HEK293 (cell line): ENCODE results near the gene COL18A1.

Experiments
- CTCF ChIA-PET: fragments of 350-600 bp; formaldehyde crosslinking; extraction: SDS; loops from one replicate; lab custom pipeline; 2021; ENCODE audit warnings: antibody characterized with exemption; lab: Yijun Ruan, JAX
- POLR2A ChIA-PET: fragments of 300-600 bp; formaldehyde crosslinking; extraction: SDS; loops from one replicate; lab custom pipeline; 2020; ENCODE audit warnings: antibody characterized with exemption, inconsistent platforms; lab: Yijun Ruan, JAX
- H3K27ac ChIP-seq: fragments of 200-500 bp; sonication (Bioruptor generic); 2 replicates; pipeline ENCODE4 v1.5.1; 2014; ENCODE audit warnings: low read depth, low read length, control low read depth, inconsistent platforms; ENCODE audit errors: extremely low read depth
- H3K36me3 ChIP-seq, 2 experiments: fragments of 200-500 bp in 1 of 2; sonication (Bioruptor generic) in 1 of 2; 1 replicate in 1 of 2; 2 replicates in 1 of 2; pipeline ENCODE4 v1.5.1; 2014 to 2017; ENCODE audit warnings: inconsistent platforms in 2 of 2, low read length in 2 of 2; ENCODE audit not compliant: control insufficient read depth in 2 of 2, insufficient read depth in 1 of 2
- H3K4me1 ChIP-seq: fragments of 200-500 bp; sonication (Bioruptor generic); 2 replicates; pipeline ENCODE4 v1.5.1; 2014; ENCODE audit warnings: mild to moderate bottlenecking, low read length, inconsistent platforms; ENCODE audit not compliant: control insufficient read depth, insufficient read depth
- H3K4me3 ChIP-seq: 2 replicates; pipeline ENCODE4 v1.5.1; 2011; ENCODE audit warnings: low read depth, mild to moderate bottlenecking, control low read depth, low read length, moderate library complexity
- H3K9me3 ChIP-seq: fragments of 200-500 bp; sonication (Bioruptor generic); 2 replicates; pipeline ENCODE4 v1.5.1; 2014; ENCODE audit warnings: low read depth, low read length, inconsistent platforms; ENCODE audit not compliant: control insufficient read depth, insufficient read depth
- EGR2 ChIP-seq: fragments of 450-650 bp; formaldehyde crosslinking; IDR thresholded peaks from 2 replicates; pipeline ENCODE4 v1.5.1; 2016; ENCODE audit warnings: low read depth, missing biosample characterization, missing genetic modification characterization
- GFI1B ChIP-seq: fragments of 450-650 bp; formaldehyde crosslinking; IDR thresholded peaks from 2 replicates; pipeline ENCODE4 v1.5.1; 2016; ENCODE audit warnings: missing biosample characterization, missing genetic modification characterization
- GLI4 ChIP-seq: fragments of 450-650 bp; formaldehyde crosslinking; IDR thresholded peaks from 2 replicates; pipeline ENCODE4 v1.5.1; 2016; ENCODE audit warnings: missing biosample characterization, missing genetic modification characterization
- ZFHX2 ChIP-seq: fragments of 450-650 bp; formaldehyde crosslinking; conservative IDR thresholded peaks from 2 replicates; pipeline ENCODE4 v1.5.1; 2016; ENCODE audit warnings: missing biosample characterization, missing genetic modification characterization
- ZFP69B ChIP-seq: fragments of 450-650 bp; formaldehyde crosslinking; IDR thresholded peaks from 2 replicates; pipeline ENCODE4 v1.5.1; 2016; ENCODE audit warnings: missing biosample characterization, missing genetic modification characterization
- ZNF114 ChIP-seq: fragments of 450-650 bp; formaldehyde crosslinking; IDR thresholded peaks from 2 replicates; pipeline ENCODE4 v1.5.0; 2017; ENCODE audit warnings: missing biosample characterization, missing genetic modification characterization
- ZNF175 ChIP-seq: fragments of 450-650 bp; formaldehyde crosslinking; IDR thresholded peaks from 2 replicates; pipeline ENCODE4 v1.5.1; 2016; ENCODE audit warnings: missing biosample characterization, missing genetic modification characterization
- ZNF239 ChIP-seq: fragments of 450-650 bp; formaldehyde crosslinking; IDR thresholded peaks from 2 replicates; pipeline ENCODE4 v1.5.1; 2016; ENCODE audit warnings: missing biosample characterization, missing genetic modification characterization
- ZNF292 ChIP-seq: fragments of 450-650 bp; formaldehyde crosslinking; IDR thresholded peaks from 2 replicates; pipeline ENCODE4 v1.5.1; 2016; ENCODE audit warnings: low read depth, missing biosample characterization, missing genetic modification characterization, borderline replicate concordance
- ZNF416 ChIP-seq: fragments of 450-650 bp; formaldehyde crosslinking; IDR thresholded peaks from 2 replicates; pipeline ENCODE4 v1.5.1; 2016; ENCODE audit warnings: missing biosample characterization, missing genetic modification characterization
- ZNF514 ChIP-seq: fragments of 450-650 bp; formaldehyde crosslinking; IDR thresholded peaks from 2 replicates; pipeline ENCODE4 v1.5.1; 2016; ENCODE audit warnings: missing biosample characterization, missing genetic modification characterization
- ZNF600 ChIP-seq: fragments of 450-650 bp; formaldehyde crosslinking; IDR thresholded peaks from 2 replicates; pipeline ENCODE4 v1.5.1; 2016; ENCODE audit warnings: missing biosample characterization, missing genetic modification characterization
- ZNF624 ChIP-seq: fragments of 450-650 bp; formaldehyde crosslinking; IDR thresholded peaks from 2 replicates; pipeline ENCODE4 v1.5.1; 2017; ENCODE audit warnings: missing biosample characterization, missing genetic modification characterization
- ZNF76 ChIP-seq: fragments of 450-650 bp; formaldehyde crosslinking; IDR thresholded peaks from 2 replicates; pipeline ENCODE4; 2016; ENCODE audit warnings: low read depth, missing biosample characterization, missing genetic modification characterization, borderline replicate concordance
- ZNF777 ChIP-seq: fragments of 450-650 bp; formaldehyde crosslinking; IDR thresholded peaks from 2 replicates; pipeline ENCODE4 v1.5.1; 2017; ENCODE audit warnings: missing biosample characterization, missing genetic modification characterization, borderline replicate concordance
- TF ChIP-seq, protein P1 (sequence below): fragments of 450-650 bp; formaldehyde crosslinking; IDR thresholded peaks from 2 replicates; pipeline ENCODE4 v1.5.1; 2016; ENCODE audit warnings: missing biosample characterization, missing genetic modification characterization
- TF ChIP-seq, protein P2 (sequence below): fragments of 450-650 bp; formaldehyde crosslinking; IDR thresholded peaks from 2 replicates; pipeline ENCODE4 v1.5.1; 2016; ENCODE audit warnings: missing biosample characterization, missing genetic modification characterization
- TF ChIP-seq, protein P3 (sequence below): fragments of 450-650 bp; IDR thresholded peaks from 2 replicates; pipeline ENCODE4 v1.5.1; 2018; ENCODE audit warnings: missing biosample characterization, missing genetic modification characterization
- TF ChIP-seq, protein P4 (sequence below): fragments of 450-650 bp; formaldehyde crosslinking; IDR thresholded peaks from 2 replicates; pipeline ENCODE4 v1.5.1; 2016; ENCODE audit warnings: missing biosample characterization, missing genetic modification characterization

The COL18A1 gene

DNA sequence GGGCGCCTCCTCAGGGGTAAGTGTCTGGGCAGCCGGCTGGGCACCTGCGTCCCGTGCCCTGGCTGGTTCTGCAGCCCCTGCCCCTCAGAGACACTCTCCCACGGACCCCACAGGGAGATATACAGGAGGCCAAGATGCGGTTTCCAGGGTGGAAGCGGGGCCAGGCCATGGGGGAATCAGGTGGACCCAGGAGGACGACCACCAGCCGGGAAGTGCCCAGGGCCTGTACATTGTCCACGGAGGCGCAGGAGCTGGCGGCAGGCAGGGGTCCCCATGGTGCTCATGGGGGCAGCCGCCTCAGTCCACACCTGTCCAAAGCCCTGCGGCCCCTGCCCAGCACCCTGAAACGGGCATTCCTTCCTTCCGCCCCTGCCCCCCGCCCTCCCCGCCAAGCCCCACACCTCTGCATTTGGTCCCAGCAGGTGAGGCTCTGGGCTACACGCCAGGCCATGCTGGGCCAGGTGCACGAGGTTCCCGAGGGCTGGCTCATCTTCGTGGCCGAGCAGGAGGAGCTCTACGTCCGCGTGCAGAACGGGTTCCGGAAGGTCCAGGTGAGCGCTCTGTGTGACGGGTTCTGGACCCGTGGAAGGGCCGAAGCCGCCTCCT is 100.6 kb downstream of the COL18A1 start (continued):
- TF ChIP-seq, protein P1, sequence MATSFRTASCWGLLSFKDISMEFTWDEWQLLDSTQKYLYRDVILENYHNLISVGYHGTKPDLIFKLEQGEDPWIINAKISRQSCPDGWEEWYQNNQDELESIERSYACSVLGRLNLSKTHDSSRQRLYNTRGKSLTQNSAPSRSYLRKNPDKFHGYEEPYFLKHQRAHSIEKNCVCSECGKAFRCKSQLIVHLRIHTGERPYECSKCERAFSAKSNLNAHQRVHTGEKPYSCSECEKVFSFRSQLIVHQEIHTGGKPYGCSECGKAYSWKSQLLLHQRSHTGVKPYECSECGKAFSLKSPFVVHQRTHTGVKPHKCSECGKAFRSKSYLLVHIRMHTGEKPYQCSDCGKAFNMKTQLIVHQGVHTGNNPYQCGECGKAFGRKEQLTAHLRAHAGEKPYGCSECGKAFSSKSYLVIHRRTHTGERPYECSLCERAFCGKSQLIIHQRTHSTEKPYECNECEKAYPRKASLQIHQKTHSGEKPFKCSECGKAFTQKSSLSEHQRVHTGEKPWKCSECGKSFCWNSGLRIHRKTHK (tag by site-specific recombination), result no peak
- TF ChIP-seq ZNF175, result no peak
- TF ChIP-seq ZFP69B (tag by site-specific recombination), result no peak
- TF ChIP-seq, protein P2, sequence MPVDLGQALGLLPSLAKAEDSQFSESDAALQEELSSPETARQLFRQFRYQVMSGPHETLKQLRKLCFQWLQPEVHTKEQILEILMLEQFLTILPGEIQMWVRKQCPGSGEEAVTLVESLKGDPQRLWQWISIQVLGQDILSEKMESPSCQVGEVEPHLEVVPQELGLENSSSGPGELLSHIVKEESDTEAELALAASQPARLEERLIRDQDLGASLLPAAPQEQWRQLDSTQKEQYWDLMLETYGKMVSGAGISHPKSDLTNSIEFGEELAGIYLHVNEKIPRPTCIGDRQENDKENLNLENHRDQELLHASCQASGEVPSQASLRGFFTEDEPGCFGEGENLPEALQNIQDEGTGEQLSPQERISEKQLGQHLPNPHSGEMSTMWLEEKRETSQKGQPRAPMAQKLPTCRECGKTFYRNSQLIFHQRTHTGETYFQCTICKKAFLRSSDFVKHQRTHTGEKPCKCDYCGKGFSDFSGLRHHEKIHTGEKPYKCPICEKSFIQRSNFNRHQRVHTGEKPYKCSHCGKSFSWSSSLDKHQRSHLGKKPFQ (tag by site-specific recombination), result no peak
- TF ChIP-seq GFI1B (tag by site-specific recombination), result no peak
- no peak for TF ChIP-seq ZNF239
- TF ChIP-seq GLI4 (tag by site-specific recombination), result no peak
- TF ChIP-seq, protein P3, sequence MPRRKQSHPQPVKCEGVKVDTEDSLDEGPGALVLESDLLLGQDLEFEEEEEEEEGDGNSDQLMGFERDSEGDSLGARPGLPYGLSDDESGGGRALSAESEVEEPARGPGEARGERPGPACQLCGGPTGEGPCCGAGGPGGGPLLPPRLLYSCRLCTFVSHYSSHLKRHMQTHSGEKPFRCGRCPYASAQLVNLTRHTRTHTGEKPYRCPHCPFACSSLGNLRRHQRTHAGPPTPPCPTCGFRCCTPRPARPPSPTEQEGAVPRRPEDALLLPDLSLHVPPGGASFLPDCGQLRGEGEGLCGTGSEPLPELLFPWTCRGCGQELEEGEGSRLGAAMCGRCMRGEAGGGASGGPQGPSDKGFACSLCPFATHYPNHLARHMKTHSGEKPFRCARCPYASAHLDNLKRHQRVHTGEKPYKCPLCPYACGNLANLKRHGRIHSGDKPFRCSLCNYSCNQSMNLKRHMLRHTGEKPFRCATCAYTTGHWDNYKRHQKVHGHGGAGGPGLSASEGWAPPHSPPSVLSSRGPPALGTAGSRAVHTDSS, result no peak

DNA sequence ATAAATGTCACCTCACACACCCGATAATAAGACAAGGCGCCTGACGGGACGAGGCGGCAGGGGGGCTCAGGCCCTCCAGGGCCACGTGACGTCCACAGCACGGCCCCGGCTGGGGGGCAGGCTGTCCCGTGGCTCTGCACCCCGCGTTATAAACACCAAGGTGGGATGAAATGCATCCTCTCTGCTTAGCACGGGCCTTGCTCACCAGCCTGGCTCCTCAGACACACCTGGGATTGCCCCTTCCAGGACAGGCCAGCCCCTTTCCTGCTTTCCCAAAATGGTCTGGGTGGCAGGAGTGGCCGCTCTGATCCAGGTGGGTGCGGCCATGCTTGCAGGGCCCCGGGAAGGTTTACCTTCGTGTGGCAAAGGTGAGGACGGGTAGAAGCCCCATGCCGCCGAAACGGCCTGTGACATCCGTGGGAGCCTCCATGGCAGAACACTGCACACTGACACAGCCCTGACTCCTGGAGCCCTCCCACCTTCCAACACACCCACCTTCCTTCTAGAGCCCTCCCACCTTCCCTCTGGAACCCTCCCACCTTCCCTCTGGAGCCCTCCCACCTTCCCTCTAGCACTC is 101.4 kb downstream of the COL18A1 start:
- POLR2A ChIA-PET, result no interaction called here
- TF ChIP-seq ZFHX2 (tag by site-specific recombination) (peak; percentile 80), EGR2 (tag by site-specific recombination) (peak; percentile 64), ZNF514 (no peak), ZNF600 (tag by site-specific recombination) (peak; percentile 97)

DNA sequence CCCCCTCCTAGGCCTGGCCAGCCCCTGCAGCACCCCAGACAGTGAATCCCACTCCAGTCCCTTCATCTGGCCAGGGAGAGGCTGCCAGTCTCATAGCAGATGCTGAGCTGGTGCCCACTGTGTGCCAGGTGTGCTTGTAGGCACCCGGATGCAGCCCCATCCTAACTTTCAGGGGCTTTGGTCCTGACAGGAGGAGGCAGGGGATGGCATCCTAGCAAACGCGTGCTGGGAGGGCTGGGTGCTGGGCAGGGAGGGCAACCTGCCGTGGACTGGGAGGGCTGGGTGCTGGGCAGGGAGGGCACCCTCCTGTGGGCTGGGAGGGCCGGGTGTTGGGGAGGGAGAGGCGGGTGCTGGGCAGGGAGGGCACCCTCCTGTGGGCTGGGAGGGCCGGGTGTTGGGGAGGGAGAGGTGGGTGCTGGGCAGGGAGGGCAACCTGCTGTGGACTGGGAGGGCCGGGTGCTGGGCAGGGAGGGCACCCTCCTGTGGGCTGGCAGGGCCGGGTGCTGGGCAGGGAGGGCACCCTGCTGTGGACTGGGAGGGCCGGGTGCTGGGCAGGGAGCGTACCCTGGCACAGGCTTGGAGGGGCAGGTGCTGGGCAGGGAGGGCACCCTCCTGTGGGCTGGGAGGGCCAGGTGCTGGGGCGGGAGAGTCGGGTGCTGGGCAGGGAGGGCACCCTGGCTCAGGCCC is 102.0 kb downstream of the COL18A1 start:
- H3K4me3 ChIP-seq, result no peak overlapping the region
- CTCF ChIA-PET, result no interaction called here
- H3K27ac ChIP-seq, result no peak overlapping the region
- H3K9me3 ChIP-seq, result no peaks in the 10 kb centered on the region
- TF ChIP-seq ZNF175 (no peak), ZNF777 (tag by site-specific recombination) (no peak), ZFHX2 (tag by site-specific recombination) (peak; percentile 30; the same call in 1 of the 2 replicates), ZNF600 (tag by site-specific recombination) (peak; percentile 71; the same call in 1 of the 2 replicates), ZNF114 (no peak), ZNF624 (tag by site-specific recombination) (no peak), ZNF416 (tag by site-specific recombination) (no peak), ZNF292 (no peak), ZNF76 (no peak)
- TF ChIP-seq, protein P3, result no peak
- TF ChIP-seq, protein P4, sequence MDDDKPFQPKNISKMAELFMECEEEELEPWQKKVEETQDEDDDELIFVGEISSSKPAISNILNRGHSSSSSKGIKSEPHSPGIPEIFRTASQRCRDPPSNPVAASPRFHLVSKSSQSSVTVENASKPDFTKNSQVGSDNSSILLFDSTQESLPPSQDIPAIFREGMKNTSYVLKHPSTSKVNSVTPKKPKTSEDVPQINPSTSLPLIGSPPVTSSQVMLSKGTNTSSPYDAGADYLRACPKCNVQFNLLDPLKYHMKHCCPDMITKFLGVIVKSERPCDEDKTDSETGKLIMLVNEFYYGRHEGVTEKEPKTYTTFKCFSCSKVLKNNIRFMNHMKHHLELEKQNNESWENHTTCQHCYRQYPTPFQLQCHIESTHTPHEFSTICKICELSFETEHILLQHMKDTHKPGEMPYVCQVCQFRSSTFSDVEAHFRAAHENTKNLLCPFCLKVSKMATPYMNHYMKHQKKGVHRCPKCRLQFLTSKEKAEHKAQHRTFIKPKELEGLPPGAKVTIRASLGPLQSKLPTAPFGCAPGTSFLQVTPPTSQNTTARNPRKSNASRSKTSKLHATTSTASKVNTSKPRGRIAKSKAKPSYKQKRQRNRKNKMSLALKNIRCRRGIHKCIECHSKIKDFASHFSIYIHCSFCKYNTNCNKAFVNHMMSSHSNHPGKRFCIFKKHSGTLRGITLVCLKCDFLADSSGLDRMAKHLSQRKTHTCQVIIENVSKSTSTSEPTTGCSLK (tag by site-specific recombination), result no peak
- POLR2A ChIA-PET, result no interaction called here
- H3K4me1 ChIP-seq, result no peaks in the 10 kb centered on the region
- peaks cover 0 to 4% of the 10 kb centered on the region in 2 experiments; a peak in 2 of 3 replicates for H3K36me3 ChIP-seq

More for the DNA sequence above, 101.4 kb downstream of the COL18A1 start:
- no peak overlapping the region for H3K4me3 ChIP-seq
- no peak overlapping the region for H3K27ac ChIP-seq
- CTCF ChIA-PET, result no interaction called here
- no peaks in the 10 kb centered on the region for H3K4me1 ChIP-seq
- no peaks in the 10 kb centered on the region; a peak in 1 of 3 replicates for H3K36me3 ChIP-seq
- H3K9me3 ChIP-seq, result no peaks in the 10 kb centered on the region
